HEK293 (cell line): ENCODE data around the gene TTC6.

ENCODE experiments used
- BCL11A ChIP-seq: fragments of 450-650 bp; formaldehyde crosslinking; IDR thresholded peaks from 2 replicates; pipeline ENCODE4 v1.5.1; 2016; ENCODE audit warnings: low read depth, missing biosample characterization, missing genetic modification characterization
- GLI4 ChIP-seq: fragments of 450-650 bp; formaldehyde crosslinking; IDR thresholded peaks from 2 replicates; pipeline ENCODE4 v1.5.1; 2016; ENCODE audit warnings: missing biosample characterization, missing genetic modification characterization
- KLF17 ChIP-seq: fragments of 450-650 bp; formaldehyde crosslinking; IDR thresholded peaks from 2 replicates; pipeline ENCODE4 v1.5.1; 2016; ENCODE audit warnings: missing biosample characterization, missing genetic modification characterization
- OVOL3 ChIP-seq: fragments of 450-650 bp; formaldehyde crosslinking; IDR thresholded peaks from 2 replicates; pipeline ENCODE4 v1.5.1; 2016; ENCODE audit warnings: missing biosample characterization, missing genetic modification characterization
- PATZ1 ChIP-seq: fragments of 450-650 bp; formaldehyde crosslinking; IDR thresholded peaks from 2 replicates; pipeline ENCODE4 v1.5.1; 2016; ENCODE audit warnings: missing biosample characterization, missing genetic modification characterization
- PRDM6 ChIP-seq: fragments of 450-650 bp; formaldehyde crosslinking; IDR thresholded peaks from 2 replicates; pipeline ENCODE4 v1.5.1; 2017; ENCODE audit warnings: missing biosample characterization, missing genetic modification characterization
- SP3 ChIP-seq: fragments of 450-650 bp; formaldehyde crosslinking; IDR thresholded peaks from 2 replicates; pipeline ENCODE4 v1.5.1; 2016; ENCODE audit warnings: missing biosample characterization, missing genetic modification characterization
- YY2 ChIP-seq: fragments of 450-650 bp; formaldehyde crosslinking; IDR thresholded peaks from 2 replicates; pipeline ENCODE4 v1.5.1; 2016; ENCODE audit warnings: missing biosample characterization, missing genetic modification characterization
- ZBTB20 ChIP-seq: fragments of 450-650 bp; formaldehyde crosslinking; IDR thresholded peaks from 2 replicates; pipeline ENCODE4 v1.5.1; 2016; ENCODE audit warnings: missing biosample characterization, missing genetic modification characterization
- ZNF112 ChIP-seq: fragments of 450-650 bp; formaldehyde crosslinking; IDR thresholded peaks from 2 replicates; pipeline ENCODE4 v1.5.0; 2017; ENCODE audit warnings: missing biosample characterization, missing genetic modification characterization
- ZNF132 ChIP-seq: fragments of 450-650 bp; formaldehyde crosslinking; IDR thresholded peaks from 2 replicates; pipeline ENCODE4 v1.5.1; 2017; ENCODE audit warnings: missing biosample characterization, missing genetic modification characterization, borderline replicate concordance
- ZNF169 ChIP-seq: fragments of 450-650 bp; formaldehyde crosslinking; IDR thresholded peaks from 2 replicates; pipeline ENCODE4 v1.5.1; 2016; ENCODE audit warnings: missing biosample characterization, missing genetic modification characterization
- ZNF18 ChIP-seq: fragments of 450-650 bp; formaldehyde crosslinking; IDR thresholded peaks from 2 replicates; pipeline ENCODE4 v1.5.1; 2016; ENCODE audit warnings: missing biosample characterization, missing genetic modification characterization
- ZNF221 ChIP-seq: fragments of 450-650 bp; formaldehyde crosslinking; IDR thresholded peaks from 2 replicates; pipeline ENCODE4 v1.5.1; 2017; ENCODE audit warnings: missing biosample characterization, missing genetic modification characterization, borderline replicate concordance
- ZNF223 ChIP-seq: fragments of 450-650 bp; formaldehyde crosslinking; IDR thresholded peaks from 2 replicates; pipeline ENCODE4 v1.5.1; 2016; ENCODE audit warnings: missing biosample characterization, missing genetic modification characterization
- ZNF26 ChIP-seq: fragments of 450-650 bp; formaldehyde crosslinking; IDR thresholded peaks from 2 replicates; pipeline ENCODE4 v1.5.1; 2016; ENCODE audit warnings: missing biosample characterization, missing genetic modification characterization
- ZNF292 ChIP-seq: fragments of 450-650 bp; formaldehyde crosslinking; IDR thresholded peaks from 2 replicates; pipeline ENCODE4 v1.5.1; 2016; ENCODE audit warnings: low read depth, missing biosample characterization, missing genetic modification characterization, borderline replicate concordance
- ZNF302 ChIP-seq: fragments of 450-650 bp; formaldehyde crosslinking; IDR thresholded peaks from 2 replicates; pipeline ENCODE4 v1.5.1; 2016; ENCODE audit warnings: missing biosample characterization, missing genetic modification characterization, low read depth
- ZNF398 ChIP-seq: fragments of 450-650 bp; formaldehyde crosslinking; IDR thresholded peaks from 2 replicates; pipeline ENCODE4 v1.5.1; 2017; ENCODE audit warnings: missing biosample characterization, missing genetic modification characterization
- ZNF530 ChIP-seq: fragments of 450-650 bp; formaldehyde crosslinking; IDR thresholded peaks from 2 replicates; pipeline ENCODE4 v1.5.1; 2016; ENCODE audit warnings: low read depth, missing biosample characterization, missing genetic modification characterization
- ZNF610 ChIP-seq: fragments of 450-650 bp; formaldehyde crosslinking; IDR thresholded peaks from 2 replicates; pipeline ENCODE4 v1.5.1; 2016; ENCODE audit warnings: missing biosample characterization, missing genetic modification characterization, borderline replicate concordance
- ZNF621 ChIP-seq: fragments of 450-650 bp; formaldehyde crosslinking; IDR thresholded peaks from 2 replicates; pipeline ENCODE4 v1.5.1; 2017; ENCODE audit warnings: missing biosample characterization, missing genetic modification characterization
- ZNF623 ChIP-seq: fragments of 450-650 bp; formaldehyde crosslinking; IDR thresholded peaks from 2 replicates; pipeline ENCODE4 v1.5.1; 2016; ENCODE audit warnings: missing biosample characterization, missing genetic modification characterization
- ZNF664 ChIP-seq: fragments of 450-650 bp; formaldehyde crosslinking; IDR thresholded peaks from 2 replicates; pipeline ENCODE4 v1.5.1; 2016; ENCODE audit warnings: missing biosample characterization, missing genetic modification characterization
- ZNF692 ChIP-seq: fragments of 450-650 bp; formaldehyde crosslinking; IDR thresholded peaks from 2 replicates; pipeline ENCODE4 v1.5.1; 2016; ENCODE audit warnings: missing biosample characterization, missing genetic modification characterization
- ZNF747 ChIP-seq: fragments of 450-650 bp; formaldehyde crosslinking; IDR thresholded peaks from 2 replicates; pipeline ENCODE4 v1.5.1; 2016; ENCODE audit warnings: missing biosample characterization, missing genetic modification characterization
- ZNF776 ChIP-seq: fragments of 450-650 bp; formaldehyde crosslinking; IDR thresholded peaks from 2 replicates; pipeline ENCODE4 v1.5.0; 2017; ENCODE audit warnings: missing biosample characterization, missing genetic modification characterization, borderline replicate concordance
- ZNF791 ChIP-seq: fragments of 450-650 bp; formaldehyde crosslinking; IDR thresholded peaks from 2 replicates; pipeline ENCODE4 v1.5.1; 2016; ENCODE audit warnings: missing biosample characterization, missing genetic modification characterization
- ZXDB ChIP-seq: fragments of 450-650 bp; formaldehyde crosslinking; IDR thresholded peaks from 2 replicates; pipeline ENCODE4 v1.5.1; 2016; ENCODE audit warnings: missing biosample characterization, missing genetic modification characterization

TTC6 gene

GRCh38 chr14:37595809-37596621 lies 586 bp downstream of the TTC6 start (continued):
- TF ChIP-seq ZNF610 (tag by site-specific recombination) (0 out of 2 replicates have a peak, but pooled peaks have one; percentile 12), PATZ1 (tag by site-specific recombination) (peak; percentile 39; the same call in 1 of the 2 replicates), ZNF791 (tag by site-specific recombination) (no peak), ZNF26 (tag by site-specific recombination) (no peak), ZNF292 (tag by site-specific recombination) (no peak), ZNF530 (tag by site-specific recombination) (no peak), OVOL3 (tag by site-specific recombination) (no peak), ZXDB (tag by site-specific recombination) (0 out of 2 replicates have a peak, but pooled peaks have one; percentile 54), ZNF747 (tag by site-specific recombination) (no peak), ZNF692 (no peak; the same call in 1 of the 2 replicates), KLF17 (tag by site-specific recombination) (no peak), ZNF112 (tag by site-specific recombination) (no peak), ZNF623 (tag by site-specific recombination) (no peak), ZNF664 (tag by site-specific recombination) (no peak), ZNF223 (tag by site-specific recombination) (no peak), GLI4 (tag by site-specific recombination) (no peak), ZNF132 (tag by site-specific recombination) (no peak), YY2 (tag by site-specific recombination) (no peak), ZNF302 (tag by site-specific recombination) (no peak), BCL11A (tag by site-specific recombination) (no peak), PRDM6 (tag by site-specific recombination) (no peak), ZNF169 (no peak), ZNF18 (no peak), ZNF398 (tag by site-specific recombination) (peak; percentile 69), ZBTB20 (tag by site-specific recombination) (peak; percentile 91), SP3 (tag by site-specific recombination) (peak; percentile 80), ZNF221 (tag by site-specific recombination) (no peak), ZNF776 (tag by site-specific recombination) (no peak), ZNF621 (no peak)
